Hepatocyte (in vitro differentiated cells): ENCODE data around the gene MALAT1.
A peak's percentile ranks its signal among the peaks of the same experiment; 100 is the strongest.

Source experiments
- CTCF ChIP-seq: fragments of 200-600 bp; sonication (generic); IDR thresholded peaks from 2 replicates; pipeline ENCODE4 v1.5.1; 2016; ENCODE audit warnings: antibody characterized with exemption, mild to moderate bottlenecking; ENCODE audit not compliant: poor library complexity
- EZH2 ChIP-seq: fragments of 200-600 bp; sonication (generic); IDR thresholded peaks from 2 replicates; pipeline ENCODE4 v1.6.1; 2016; ENCODE audit warnings: antibody characterized with exemption, mild to moderate bottlenecking, borderline replicate concordance
- EZH2phosphoT487 ChIP-seq: fragments of 200-600 bp; sonication (generic); IDR thresholded peaks from one replicate; pipeline ENCODE4 v1.6.1; 2018; ENCODE audit warnings: antibody characterized with exemption, mild to moderate bottlenecking, low read depth, moderate library complexity; ENCODE audit not compliant: unreplicated experiment, severe bottlenecking

- TF ChIP-seq CTCF, result peak; percentile 22
- no peak for TF ChIP-seq EZH2phosphoT487
- TF ChIP-seq EZH2, result no peak
Measured at GRCh38 chr11:65530157-65530496, 31.3 kb downstream of the MALAT1 start.
